HG03520 (cell line): ENCODE results near the gene DAPK2.

Experiments used
- ATAC-seq: cut with Tn5 transposase; IDR thresholded peaks from one replicate; pipeline ENCODE4 v1.9.1; 2021; ENCODE audit warnings: mild to moderate bottlenecking, moderate library complexity; ENCODE audit not compliant: unreplicated experiment

Gene DAPK2

GRCh38 chr15:63945007-63945788 is 101.1 kb downstream of the DAPK2 start:
- no peak for ATAC-seq

- no peak for ATAC-seq
These were observed 101.7 kb downstream of the DAPK2 start for GRCh38 chr15:63944681-63944955.

GRCh38 chr15:63943829-63944680 is 102.2 kb downstream of the DAPK2 start:
- no peak for ATAC-seq

- no peak for ATAC-seq
These were observed 103.6 kb downstream of the DAPK2 start for GRCh38 chr15:63942486-63943365.

GRCh38 chr15:63941698-63942465 is 104.4 kb downstream of the DAPK2 start:
- no peak for ATAC-seq

GRCh38 chr15:63940966-63941620 is 105.2 kb downstream of the DAPK2 start:
- ATAC-seq, result no peak

GRCh38 chr15:63939531-63940130 is 106.7 kb downstream of the DAPK2 start:
- ATAC-seq, result no peak

- ATAC-seq, result no peak
These were observed 107.7 kb downstream of the DAPK2 start for GRCh38 chr15:63938486-63939061.

- ATAC-seq, result no peak
These were observed 112.8 kb downstream of the DAPK2 start for GRCh38 chr15:63933522-63933921.

GRCh38 chr15:63931556-63931955 is 114.7 kb downstream of the DAPK2 start:
- ATAC-seq, result no peak

- no peak for ATAC-seq
These were observed 116.3 kb downstream of the DAPK2 start for GRCh38 chr15:63930034-63930433.

GRCh38 chr15:63928185-63928842 is 118.0 kb downstream of the DAPK2 start:
- ATAC-seq, result no peak

- ATAC-seq, result no peak
These were observed 122.0 kb downstream of the DAPK2 start for GRCh38 chr15:63923993-63924950.

GRCh38 chr15:63922916-63923315 is 123.4 kb downstream of the DAPK2 start:
- ATAC-seq, result no peak

- ATAC-seq, result no peak
These were observed 123.9 kb downstream of the DAPK2 start for GRCh38 chr15:63922261-63922904.

- no peak for ATAC-seq
These were observed 125.6 kb downstream of the DAPK2 start for GRCh38 chr15:63920504-63921175.
